MG63 (cell line): ENCODE data around the gene ACSL1. TPM values are rescaled to one million over a fixed set of nuclear protein-coding genes. Genes with fewer than 3 reads are reported as not detected.
"Not testable (repeated sequence)": the region's sequence is repeated elsewhere in the genome, so short reads cannot be mapped to it uniquely, and the experiment has no call there.

Experiments
- DNase-seq: peaks from one replicate; pipeline ENCODE4 v3.0.0-alpha.2; 2020
- H3K27me3 ChIP-seq: fragments of 250-450 bp; sonication (Bioruptor Pico); 2 replicates; pipeline ENCODE4 v1.5.1; 2020; ENCODE audit warnings: mild to moderate bottlenecking, moderate library complexity
- H3K36me3 ChIP-seq: fragments of 250-450 bp; sonication (Bioruptor Pico); 2 replicates; pipeline ENCODE4 v1.5.1; 2020; ENCODE audit warnings: mild to moderate bottlenecking, moderate library complexity
- H3K4me3 ChIP-seq: fragments of 250-450 bp; sonication (Bioruptor Pico); 2 replicates; pipeline ENCODE4 v1.5.1; 2020; ENCODE audit warnings: mild to moderate bottlenecking, moderate library complexity
- H3K9me3 ChIP-seq: fragments of 250-450 bp; sonication (Bioruptor Pico); 2 replicates; pipeline ENCODE4 v1.5.1; 2020; ENCODE audit warnings: mild to moderate bottlenecking, moderate library complexity
- total RNA-seq: library from RNA; depleted of rRNA; stranded (reverse); fragments of >200 nt; shearing (Covaris generic); gene quantifications from 2 replicates; pipeline ENCODE4 v1.2.3, GENCODE V29; 2014; ENCODE audit warnings: low replicate concordance

Gene ACSL1
- total RNA-seq, 1 experiment from 2014 or later, result 20.5 TPM

GRCh38 chr4:184756399-184756798, 69.4 kb downstream of the ACSL1 start:
- H3K27me3 ChIP-seq, result no peaks in the 10 kb centered on the region
- DNase-seq, result no peak
- no peak overlapping the region for H3K4me3 ChIP-seq
- no peaks in the 10 kb centered on the region for H3K9me3 ChIP-seq
- no peaks in the 10 kb centered on the region for H3K36me3 ChIP-seq

GRCh38 chr4:184755278-184755677, 70.5 kb downstream of the ACSL1 start:
- no peaks in the 10 kb centered on the region for H3K9me3 ChIP-seq
- DNase-seq, result peak; percentile 48
- H3K27me3 ChIP-seq, result no peaks in the 10 kb centered on the region
- H3K4me3 ChIP-seq, result no peak overlapping the region
- no peaks in the 10 kb centered on the region for H3K36me3 ChIP-seq

- Histone ChIP-seq H3K9me3 (no peaks in the 10 kb centered on the region), H3K27me3 (no peaks in the 10 kb centered on the region), H3K4me3 (no peak overlapping the region), H3K36me3 (no peaks in the 10 kb centered on the region)
- no peak for DNase-seq
Measured at GRCh38 chr4:184752496-184753275, 73.1 kb downstream of the ACSL1 start.

GRCh38 chr4:184751585-184751956, 74.2 kb downstream of the ACSL1 start:
- Histone ChIP-seq H3K9me3 (no peaks in the 10 kb centered on the region), H3K27me3 (no peaks in the 10 kb centered on the region), H3K36me3 (no peaks in the 10 kb centered on the region), H3K4me3 (no peak overlapping the region)
- no peak for DNase-seq

GRCh38 chr4:184750926-184751584, 74.7 kb downstream of the ACSL1 start:
- DNase-seq, result no peak
- H3K36me3 ChIP-seq, result no peaks in the 10 kb centered on the region
- H3K27me3 ChIP-seq, result no peaks in the 10 kb centered on the region
- H3K4me3 ChIP-seq, result no peak overlapping the region
- H3K9me3 ChIP-seq, result no peaks in the 10 kb centered on the region

DNA sequence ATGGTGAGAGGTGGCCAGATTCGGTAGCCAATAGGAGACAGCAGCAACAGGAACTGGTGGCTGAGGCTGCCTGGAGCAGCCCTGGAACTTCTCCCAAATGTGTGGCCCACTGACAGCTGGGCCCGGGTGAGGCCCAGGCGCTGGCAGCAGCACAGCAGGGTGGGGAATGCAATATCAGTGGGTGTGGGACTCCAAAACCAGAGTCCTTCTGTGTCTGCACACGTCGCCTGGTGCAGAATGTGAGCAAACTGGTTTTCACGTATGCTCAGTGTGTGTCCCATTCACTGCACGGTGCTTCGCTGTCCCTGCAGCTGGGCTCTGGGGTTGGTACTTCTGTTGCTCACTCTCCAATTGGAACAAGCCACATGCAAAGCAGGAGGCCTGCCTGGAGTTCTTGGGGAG, 77.5 kb downstream of the ACSL1 start:
- no peaks in the 10 kb centered on the region for H3K27me3 ChIP-seq
- H3K4me3 ChIP-seq, result no peak overlapping the region
- no peaks in the 10 kb centered on the region for H3K36me3 ChIP-seq
- no peaks in the 10 kb centered on the region for H3K9me3 ChIP-seq
- DNase-seq, result no peak

DNA sequence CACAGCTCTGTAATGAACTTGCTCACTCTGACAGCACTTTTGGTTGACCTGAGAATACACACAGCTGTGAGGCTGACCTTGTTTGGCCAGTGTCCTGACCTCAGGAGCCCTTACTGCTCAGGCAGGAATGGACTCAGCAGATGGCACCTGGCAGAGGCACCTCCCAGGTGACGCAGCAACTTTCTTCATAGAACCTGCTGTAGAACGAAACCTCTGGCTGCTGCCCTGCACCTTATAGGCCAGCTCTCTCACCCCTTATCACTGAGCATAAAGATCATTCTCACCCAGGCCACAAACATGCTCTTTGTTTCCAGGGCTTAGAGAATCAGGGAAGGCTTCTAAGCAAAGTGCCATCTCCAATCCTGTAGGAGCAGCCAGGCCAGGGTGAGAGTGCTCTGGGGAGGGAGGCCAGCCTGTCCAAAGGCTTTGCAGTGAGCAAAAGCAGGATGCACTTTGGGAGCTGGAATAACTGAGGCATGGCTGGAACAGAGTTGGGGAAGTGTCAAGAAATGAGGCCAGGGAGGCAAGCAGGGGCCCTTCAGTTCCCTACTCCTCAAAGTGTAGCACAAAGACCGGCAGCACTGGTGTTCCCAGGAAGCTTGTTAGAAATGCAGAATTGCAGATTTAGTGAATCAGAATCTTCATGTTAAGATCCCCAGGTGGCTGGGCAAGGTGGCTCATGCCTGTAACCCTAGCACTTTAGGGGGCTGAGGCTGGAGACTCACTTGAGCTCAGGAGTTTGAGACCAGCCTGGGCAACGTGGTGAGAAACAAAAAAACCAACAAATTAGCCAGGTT, 78.5 kb downstream of the ACSL1 start:
- no peak for DNase-seq
- H3K4me3 ChIP-seq, result no peak overlapping the region
- H3K36me3 ChIP-seq, result no peaks in the 10 kb centered on the region
- no peaks in the 10 kb centered on the region for H3K9me3 ChIP-seq
- H3K27me3 ChIP-seq, result no peaks in the 10 kb centered on the region

- H3K36me3 ChIP-seq, result no peaks in the 10 kb centered on the region
- H3K4me3 ChIP-seq, result no peak overlapping the region
- peak; percentile 42 for DNase-seq
- no peaks in the 10 kb centered on the region for H3K27me3 ChIP-seq
- H3K9me3 ChIP-seq, result no peaks in the 10 kb centered on the region
Measured at GRCh38 chr4:184745831-184746795, 79.7 kb downstream of the ACSL1 start.

DNA sequence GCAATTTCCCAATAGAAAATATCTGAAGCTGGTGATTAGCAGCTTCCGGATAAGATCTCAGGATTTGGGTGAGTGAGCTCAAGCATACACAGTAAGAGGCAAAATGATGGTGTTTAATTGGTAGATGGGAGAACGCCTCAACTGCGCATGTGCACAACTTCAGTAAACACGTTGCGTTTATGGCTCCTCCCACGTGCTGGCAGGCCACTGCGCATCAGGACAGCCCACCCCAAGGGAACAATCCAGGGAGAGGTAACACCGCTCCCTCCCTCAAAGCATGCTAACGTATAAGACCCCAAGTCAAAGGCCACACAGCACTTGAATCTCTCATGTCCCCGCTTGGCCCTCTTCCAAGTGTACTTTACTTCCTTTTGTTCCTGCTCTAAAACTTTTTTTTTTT, 81.5 kb downstream of the ACSL1 start:
- DNase-seq, result no peak
- Histone ChIP-seq H3K4me3 (no peak overlapping the region), H3K36me3 (no peaks in the 10 kb centered on the region), H3K27me3 (no peaks in the 10 kb centered on the region), H3K9me3 (no peaks in the 10 kb centered on the region)

DNA sequence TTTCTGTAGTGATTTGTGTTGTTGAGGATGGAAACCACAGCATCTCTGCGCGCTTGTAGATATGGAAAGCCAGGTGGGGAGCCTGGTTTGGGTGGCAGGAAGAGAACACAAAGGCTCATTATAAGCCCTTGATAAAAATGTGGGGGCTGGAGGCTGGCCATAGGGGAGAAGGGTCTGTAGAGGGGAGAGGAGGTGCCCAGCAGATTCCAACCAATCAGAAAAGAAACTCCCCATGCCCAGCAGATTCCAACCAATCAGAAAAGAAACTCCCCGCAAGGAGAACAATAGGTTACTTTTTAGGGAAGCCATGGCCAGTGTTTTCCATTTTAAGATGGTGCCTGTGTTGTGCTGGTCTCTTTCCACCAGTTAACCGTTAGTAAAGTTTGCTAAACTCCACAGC, 82.1 kb downstream of the ACSL1 start:
- DNase-seq, result no peak
- no peaks in the 10 kb centered on the region for H3K27me3 ChIP-seq
- H3K36me3 ChIP-seq, result no peaks in the 10 kb centered on the region
- no peaks in the 10 kb centered on the region for H3K9me3 ChIP-seq
- no peak overlapping the region for H3K4me3 ChIP-seq

DNA sequence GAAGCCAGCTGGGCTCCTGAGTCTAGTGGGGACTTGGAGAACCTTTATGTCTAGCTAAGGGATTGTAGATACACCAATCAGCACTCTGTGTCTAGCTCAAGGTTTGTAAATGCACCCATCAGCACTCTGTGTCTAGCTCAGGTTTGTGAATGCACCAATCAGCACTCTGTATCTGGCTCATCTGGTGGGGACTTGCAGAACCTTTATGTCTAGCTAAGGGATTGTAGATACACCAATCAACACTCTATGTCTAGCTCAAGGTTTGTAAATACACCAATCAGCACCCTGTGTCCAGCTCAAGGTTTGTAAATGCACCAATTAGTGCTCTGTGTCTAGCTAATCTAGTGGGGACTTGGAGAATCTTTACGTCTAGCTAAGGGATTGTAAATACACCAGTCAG, 84.1 kb downstream of the ACSL1 start:
- H3K27me3 ChIP-seq, H3K36me3 ChIP-seq, DNase-seq: not testable (repeated sequence)

GRCh38 chr4:184740980-184741391, 84.8 kb downstream of the ACSL1 start:
- Histone ChIP-seq H3K36me3 (no peaks in the 10 kb centered on the region), H3K27me3 (no peaks in the 10 kb centered on the region), H3K9me3 (no peaks in the 10 kb centered on the region), H3K4me3 (no peak overlapping the region)
- no peak for DNase-seq

More for the DNA sequence above, 84.1 kb downstream of the ACSL1 start:
- not testable (repeated sequence) for H3K4me3 ChIP-seq, H3K9me3 ChIP-seq

DNA sequence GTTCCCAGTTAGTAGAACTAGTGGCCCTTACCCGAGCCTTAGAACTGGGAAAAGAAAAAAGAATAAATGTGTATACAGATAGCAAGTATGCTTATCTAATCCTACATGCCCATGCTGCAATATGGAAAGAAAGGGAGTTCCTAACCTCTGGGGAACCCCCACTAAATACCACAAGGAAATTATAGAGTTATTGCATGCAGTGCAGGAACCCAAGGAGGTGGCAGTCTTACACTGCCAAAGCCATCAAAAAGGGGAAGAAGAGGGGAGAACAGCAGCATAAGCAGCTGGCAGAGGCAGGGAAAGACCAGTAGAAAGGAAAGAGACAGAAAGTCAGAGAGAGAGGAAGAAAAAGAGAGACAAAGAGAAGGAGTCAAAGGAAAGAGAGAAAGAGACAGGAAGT, 86.2 kb downstream of the ACSL1 start:
- DNase-seq, result not testable (repeated sequence)

GRCh38 chr4:184734758-184735157, 91.0 kb downstream of the ACSL1 start:
- Histone ChIP-seq H3K4me3 (peak overlapping the region; percentile 79), H3K9me3 (no peaks in the 10 kb centered on the region), H3K27me3 (no peaks in the 10 kb centered on the region), H3K36me3 (no peaks in the 10 kb centered on the region; the same call in 1 of the 2 replicates)
- no peak for DNase-seq

More for the DNA sequence above, 86.2 kb downstream of the ACSL1 start:
- H3K4me3 ChIP-seq, H3K36me3 ChIP-seq, H3K9me3 ChIP-seq, H3K27me3 ChIP-seq: not testable (repeated sequence)

DNA sequence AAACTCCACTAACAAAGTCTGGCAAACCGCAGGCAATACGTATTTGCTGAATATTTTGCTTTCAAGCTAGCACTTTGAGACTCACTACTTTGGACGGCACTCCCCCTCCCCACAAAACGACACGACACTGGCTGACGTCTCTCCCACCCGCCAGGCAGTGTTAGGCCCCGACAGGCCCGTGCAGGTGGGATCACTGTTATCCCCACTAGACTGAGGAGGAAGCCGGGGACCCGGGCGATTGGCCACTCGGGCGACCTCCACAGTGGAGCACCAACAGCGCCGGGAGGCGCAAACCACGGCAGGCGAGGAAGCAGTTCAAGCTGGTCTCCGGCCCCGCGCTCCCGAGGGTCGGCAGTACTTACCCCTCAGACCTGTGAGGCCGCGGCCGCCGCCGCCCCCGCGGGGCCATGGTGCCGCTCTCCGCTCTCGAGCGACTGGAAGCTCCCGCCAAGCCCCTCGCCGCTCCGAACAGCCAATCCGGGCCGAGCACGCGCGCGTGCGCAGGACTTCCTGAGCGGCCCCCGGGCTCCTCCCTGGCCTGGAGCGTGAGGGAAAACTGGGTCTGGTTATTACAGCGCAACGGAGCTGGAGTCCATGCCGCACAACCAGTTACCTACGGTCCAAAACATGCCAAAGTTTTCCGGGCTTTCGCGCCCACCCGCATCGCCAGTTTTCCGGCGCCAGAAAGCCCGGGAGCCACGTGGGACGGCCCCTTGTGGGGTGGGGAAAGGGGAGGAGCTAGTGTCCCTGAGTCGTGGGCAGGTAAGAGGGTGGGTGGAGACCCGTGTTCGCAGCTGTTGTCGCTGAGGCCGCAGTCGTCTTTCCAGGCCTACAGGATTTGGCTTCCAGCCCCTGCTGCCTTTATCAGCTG, 91.9 kb downstream of the ACSL1 start, which contains the start of gene CENPU:
Gene CENPU (minus strand): TSS at position 443 of the 871 bp plus-strand sequence. CDS start 34 bp downstream, at position 409.
- peak; percentile 93 for DNase-seq
- Histone ChIP-seq H3K4me3 (peak within 1 kb of the TSS; percentile 79), H3K36me3 (peaks cover 3% of the 10 kb centered on the region; the same call in 1 of the 2 replicates), H3K27me3 (no peaks in the 10 kb centered on the region), H3K9me3 (no peaks in the 10 kb centered on the region)
